Endothelial cell of umbilical vein (primary cell): ENCODE measurements around the gene ARMCX2. TPM values are rescaled to one million over a fixed set of nuclear protein-coding genes. Genes with fewer than 3 reads are reported as not detected.

Source experiments
- BruUV-seq: library from RNA; stranded (reverse); fragments of 400-500 nt; replicated peaks from 2 replicates; lab custom pipeline; 2021; lab: Mats Ljungman, UMichigan
- CTCF ChIA-PET: fragments of 300-600, 350-600 bp; sonication (Branson Sonifier 250); formaldehyde crosslinking; loops from one replicate; lab custom pipeline; 2021; ENCODE audit warnings: antibody characterized with exemption, inconsistent platforms; lab: Charles Lee
- POLR2A ChIA-PET: fragments of 300-600, 350-600 bp; sonication (Branson Sonifier 250); formaldehyde crosslinking; loops from one replicate; lab custom pipeline; 2021; ENCODE audit warnings: antibody characterized with exemption, inconsistent platforms; lab: Charles Lee
- DNase-seq: peaks from one replicate; pipeline ENCODE4 v3.0.0-alpha.2; 2011; ENCODE audit warnings: low read depth, low spot score
- FAIRE-seq: peaks from 2 replicates; lab custom pipeline; 2011; peaks lifted over from hg19 to GRCh38; lab: Jason Lieb, UNC
- H2AFZ ChIP-seq: 2 replicates; pipeline ENCODE4 v1.6.0; 2012; ENCODE audit warnings: low read depth, low read length, control low read depth, inconsistent platforms
- H3K27ac ChIP-seq: 2 replicates; pipeline ENCODE4 v1.5.1; 2011; ENCODE audit warnings: low read depth, mild to moderate bottlenecking, control low read depth, low read length, moderate library complexity; ENCODE audit not compliant: insufficient read depth
- H3K27me3 ChIP-seq, 2 experiments: 2 replicates each; pipeline versions ENCODE4 v1.6.0 to v1.6.1; 2011; ENCODE audit warnings: low read length in 2 of 2, mixed read lengths in 1 of 2; ENCODE audit not compliant: control insufficient read depth in 2 of 2, insufficient read depth in 2 of 2
- H3K36me3 ChIP-seq, 2 experiments: 2 replicates in 1 of 2; 3 replicates in 1 of 2; pipeline ENCODE4 v1.5.1; 2011; ENCODE audit warnings: low read length in 2 of 2, mild to moderate bottlenecking in 1 of 2, moderate library complexity in 1 of 2; ENCODE audit not compliant: control insufficient read depth in 2 of 2, insufficient read depth in 2 of 2; ENCODE audit errors: extremely low read depth in 1 of 2
- H3K4me1 ChIP-seq: 3 replicates; pipeline ENCODE4 v1.5.1; 2011; ENCODE audit warnings: mild to moderate bottlenecking, low read length; ENCODE audit not compliant: control insufficient read depth, insufficient read depth; ENCODE audit errors: extremely low read depth
- H3K4me2 ChIP-seq: 2 replicates; pipeline ENCODE4 v1.6.1; 2011; ENCODE audit warnings: low read length, control low read depth, mixed read lengths; ENCODE audit not compliant: insufficient read depth
- H3K4me3 ChIP-seq, 3 experiments: fragments of 200-600 bp in 1 of 3; sonication (generic), shearing (Covaris generic) in 1 of 3; replicated peaks in 1 of 3; 2 replicates each; pipeline ENCODE4 v1.5.1; 2011 to 2016; ENCODE audit warnings: control low read depth in 3 of 3, low read length in 3 of 3, mild to moderate bottlenecking in 2 of 3, inconsistent platforms in 1 of 3, low read depth in 1 of 3, moderate library complexity in 1 of 3; ENCODE audit not compliant: insufficient read depth in 1 of 3
- H3K79me2 ChIP-seq: 2 replicates; pipeline ENCODE4 v1.6.0; 2012; ENCODE audit warnings: low read length, inconsistent platforms; ENCODE audit not compliant: control insufficient read depth, insufficient read depth
- H3K9ac ChIP-seq: replicated peaks from 2 replicates; pipeline ENCODE3; 2011; ENCODE audit warnings: low read length, control low read depth; ENCODE audit not compliant: insufficient read depth; ENCODE audit errors: extremely low read depth
- H3K9me1 ChIP-seq: replicated peaks from 3 replicates; pipeline ENCODE4 v1.6.0; 2011; ENCODE audit warnings: mild to moderate bottlenecking, low read length; ENCODE audit not compliant: control insufficient read depth, insufficient read depth; ENCODE audit errors: extremely low read depth
- H3K9me3 ChIP-seq: replicated peaks from 2 replicates; pipeline ENCODE4 v1.5.1; 2012; ENCODE audit warnings: low read length, inconsistent platforms; ENCODE audit not compliant: control insufficient read depth, insufficient read depth
- H4K20me1 ChIP-seq: replicated peaks from 2 replicates; pipeline ENCODE3; 2011; ENCODE audit warnings: mild to moderate bottlenecking, low read length; ENCODE audit not compliant: control insufficient read depth, insufficient read depth; ENCODE audit errors: extremely low read depth
- CTCF ChIP-seq, 2 donors: IDR thresholded peaks; 1 replicate in 1 of 2; 2 replicates in 1 of 2; pipeline ENCODE4 v1.5.1; 2011; ENCODE audit warnings: low read length in 2 of 2, mild to moderate bottlenecking in 2 of 2, moderate library complexity in 2 of 2, control low read depth in 1 of 2, inconsistent platforms in 1 of 2, low read depth in 1 of 2; ENCODE audit not compliant: insufficient read depth in 1 of 2; ENCODE audit errors: extremely low read depth in 1 of 2
- EZH2 ChIP-seq: IDR thresholded peaks from 2 replicates; pipeline ENCODE4 v1.6.1; 2012; ENCODE audit warnings: borderline replicate concordance, low read depth, mild to moderate bottlenecking, moderate library complexity, low read length, inconsistent platforms; ENCODE audit not compliant: severe bottlenecking
- FOS ChIP-seq: IDR thresholded peaks from 2 replicates; pipeline ENCODE4 v1.6.1; 2011; ENCODE audit warnings: mild to moderate bottlenecking, low read length, moderate library complexity, borderline replicate concordance; ENCODE audit not compliant: insufficient read depth
- GATA2 ChIP-seq: IDR thresholded peaks from 2 replicates; pipeline ENCODE4 v1.7.0; 2011; ENCODE audit warnings: low read depth, mild to moderate bottlenecking, moderate library complexity, mixed read lengths, low read length; ENCODE audit not compliant: insufficient read length, insufficient read depth
- JUN ChIP-seq: IDR thresholded peaks from 2 replicates; pipeline ENCODE4 v1.6.1; 2011; ENCODE audit warnings: borderline replicate concordance, low read depth; ENCODE audit not compliant: insufficient read length, insufficient read depth
- MAX ChIP-seq: IDR thresholded peaks from 2 replicates; pipeline ENCODE4 v1.6.1; 2011; ENCODE audit not compliant: insufficient read depth, insufficient read length
- MYC ChIP-seq: IDR thresholded peaks from one replicate; pipeline ENCODE4 v1.6.1; 2011; ENCODE audit warnings: mild to moderate bottlenecking, low read depth, low read length
- POLR2A ChIP-seq: IDR thresholded peaks from 2 replicates; pipeline ENCODE4 v1.6.1; 2012; ENCODE audit warnings: low read depth, mild to moderate bottlenecking, control low read depth, low read length
- POLR2AphosphoS5 ChIP-seq: IDR thresholded peaks from 2 replicates; pipeline ENCODE4 v1.6.1; 2012; ENCODE audit warnings: low read depth, mild to moderate bottlenecking, control low read depth, low read length, moderate library complexity; ENCODE audit not compliant: insufficient read depth
- dilution Hi-C: fragments of 300-500 bp; cut with MboI; formaldehyde crosslinking; loops from one replicate; pipeline ENCODE4 v1.15.0; 2019; ENCODE audit warnings: low sequenced_read_pairs; ENCODE audit not compliant: extremely low pct_ligation_motif_present
- intact Hi-C: fragments of 100-400 bp; cut with micrococcal nuclease; formaldehyde crosslinking; loops from one replicate; pipeline ENCODE4 v1.10.0; 2022
- polyA plus RNA-seq, 4 experiments: library from polyadenylated mRNA; depleted of rRNA in 3 of 4; stranded (reverse) in 3 of 4; unstranded in 1 of 4; fragments of >200 nt; gene quantifications; 2 replicates each; pipeline versions ENCODE4 v1.2.1 to v1.2.3, GENCODE V29; 2011 to 2012; ENCODE audit warnings: missing spikeins in 1 of 4
- total RNA-seq: library from RNA; stranded (reverse); gene quantifications from 2 replicates; pipeline ENCODE4 v1.2.3, GENCODE V29; 2021

ARMCX2 gene
- total and polyA plus RNA-seq, 2 donors (not counting 3 experiments of a cell fraction or from before 2014, with no cell fraction given): 37.4 to 103 TPM

GRCh38 chrX:101639583-101639982, 20.1 kb downstream of the ARMCX2 start:
- no peaks in the 10 kb centered on the region for H3K4me1 ChIP-seq
- H3K4me2 ChIP-seq: no peak overlapping the region
- H3K9me3 ChIP-seq: no peaks in the 10 kb centered on the region
- no TSS peak for BruUV-seq
- ChIA-PET CTCF (interaction anchor here (1.4 kb wide), 1 partner anchor 12 kb away, joined by 3 read pairs; no protein-coding TSS in a partner anchor), POLR2A (no interaction called here)
- H3K27me3 ChIP-seq: no peaks in the 10 kb centered on the region
- H3K36me3 ChIP-seq: no peaks in the 10 kb centered on the region
- intact Hi-C loops (no loop called here), dilution Hi-C loops (no loop called here)
- H3K9ac ChIP-seq: no peak overlapping the region
- H3K79me2 ChIP-seq: no peaks in the 10 kb centered on the region
- no peak overlapping the region for H3K4me3 ChIP-seq
- no peaks in the 10 kb centered on the region for H4K20me1 ChIP-seq
- DNase-seq: no peak
- H2AFZ ChIP-seq: no peak overlapping the region
- no peaks in the 10 kb centered on the region for H3K9me1 ChIP-seq
- no peak overlapping the region for H3K27ac ChIP-seq
- FAIRE-seq: no peak
- TF ChIP-seq FOS (no peak), MYC (no peak), POLR2A (no peak), MAX (no peak), EZH2 (no peak), GATA2 (no peak), POLR2AphosphoS5 (no peak), CTCF (IDR thresholded peaks at IDR 0.05; ENCODE audit: extremely low read depth in 1 of 2, insufficient read depth in 1 of 2, low read depth in 1 of 2, low read length in 2 of 2) (no peak), JUN (no peak)
